OCI-LY7 (cell line): ENCODE results near the gene CKMT2. TPM values are rescaled to one million over a fixed set of nuclear protein-coding genes. Genes with fewer than 3 reads are reported as not detected.

Experiments used
- BruUV-seq: library from RNA; stranded (reverse); fragments of 400-500 nt; replicated peaks from 2 replicates; lab custom pipeline; 2021; lab: Mats Ljungman, UMichigan
- CTCF ChIA-PET: fragments of 300-600 bp; sonication (Branson Sonifier 250); formaldehyde crosslinking; loops from one replicate; lab custom pipeline; 2022; ENCODE audit warnings: antibody characterized with exemption; ENCODE audit not compliant: unreplicated experiment; lab: Charles Lee
- POLR2A ChIA-PET: fragments of 300-600 bp; sonication (Branson Sonifier 250); formaldehyde crosslinking; loops from one replicate; lab custom pipeline; 2022; ENCODE audit warnings: antibody characterized with exemption; lab: Charles Lee
- DNase-seq: peaks from one replicate; pipeline ENCODE4 v3.0.0-alpha.2; 2015; ENCODE audit warnings: low spot score
- H2AFZ ChIP-seq: fragments of 200-600 bp; sonication (generic), shearing (Covaris generic); 2 replicates; pipeline ENCODE4 v1.6.1; 2014; ENCODE audit warnings: mild to moderate bottlenecking, antibody characterized with exemption, low read length, moderate library complexity
- H3K27ac ChIP-seq: fragments of 200-600 bp; sonication (generic); 2 replicates; pipeline ENCODE4 v1.5.1; 2014; ENCODE audit warnings: mixed run types, low read depth, mild to moderate bottlenecking, moderate library complexity, low read length, inconsistent platforms; ENCODE audit not compliant: poor library complexity, severe bottlenecking
- H3K36me3 ChIP-seq: fragments of 200-600 bp; sonication (generic); 2 replicates; pipeline ENCODE4 v1.6.1; 2014; ENCODE audit warnings: mild to moderate bottlenecking, antibody characterized with exemption, low read length, moderate library complexity, mixed read lengths; ENCODE audit not compliant: insufficient read depth
- H3K4me1 ChIP-seq: fragments of 200-600 bp; sonication (generic); 2 replicates; pipeline ENCODE4 v1.5.1; 2014; ENCODE audit warnings: mild to moderate bottlenecking, low read length; ENCODE audit not compliant: insufficient read depth, poor library complexity, severe bottlenecking
- H3K4me2 ChIP-seq: fragments of 200-600 bp; sonication (generic); 2 replicates; pipeline ENCODE4 v1.6.1; 2014; ENCODE audit warnings: mild to moderate bottlenecking, low read length
- H3K4me3 ChIP-seq: fragments of 200-600 bp; sonication (generic); 2 replicates; pipeline ENCODE4 v1.5.1; 2014; ENCODE audit warnings: mild to moderate bottlenecking, low read depth, low read length; ENCODE audit not compliant: poor library complexity, severe bottlenecking
- H3K79me2 ChIP-seq: fragments of 200-600 bp; sonication (generic); 2 replicates; pipeline ENCODE4 v1.6.1; 2016; ENCODE audit warnings: low read depth, mild to moderate bottlenecking, low read length, moderate library complexity, mixed read lengths; ENCODE audit not compliant: insufficient read depth
- H3K9me2 ChIP-seq: fragments of 200-600 bp; sonication (generic); 2 replicates; pipeline ENCODE4 v1.6.1; 2016; ENCODE audit warnings: mild to moderate bottlenecking, low read length, mixed read lengths; ENCODE audit not compliant: insufficient read depth
- H3K9me3 ChIP-seq: fragments of 200-600 bp; sonication (generic); 2 replicates; pipeline ENCODE4 v1.6.1; 2014; ENCODE audit warnings: mild to moderate bottlenecking, mixed run types, low read length, mixed read lengths
- H4K20me1 ChIP-seq: fragments of 200-600 bp; sonication (generic); 2 replicates; pipeline ENCODE4 v1.6.1; 2014; ENCODE audit warnings: mild to moderate bottlenecking, antibody characterized with exemption, low read length, moderate library complexity, mixed read lengths; ENCODE audit not compliant: insufficient read depth
- CTCF ChIP-seq: fragments of 200-600 bp; sonication (generic); conservative IDR thresholded peaks from 2 replicates; pipeline ENCODE4 v1.5.1; 2014; ENCODE audit warnings: mild to moderate bottlenecking, antibody characterized with exemption, low read length, moderate library complexity, mixed read lengths
- EZH2phosphoT487 ChIP-seq: fragments of 200-600 bp; sonication (generic); IDR thresholded peaks from 2 replicates; pipeline ENCODE4 v1.6.1; 2018; ENCODE audit warnings: low read depth, borderline replicate concordance, mild to moderate bottlenecking, mixed run types, antibody characterized with exemption, low read length, moderate library complexity, mixed read lengths
- intact Hi-C: fragments of 100-400 bp; cut with micrococcal nuclease; formaldehyde crosslinking; loops from one replicate; pipeline ENCODE4 v1.10.0; 2022; ENCODE audit not compliant: unreplicated experiment
- total RNA-seq, 2 experiments: library from RNA; depleted of rRNA in 1 of 2; stranded (reverse); fragments of >200 nt in 1 of 2; shearing (Covaris generic) in 1 of 2; gene quantifications; 2 replicates each; pipeline ENCODE4 v1.2.3, GENCODE V29; 2014 to 2022

The CKMT2 gene
- total RNA-seq, 2 experiments from 2014 or later, result not detected

- no TSS peak for BruUV-seq
- H3K27ac ChIP-seq, result no peak overlapping the region
- intact Hi-C loops, result no loop called here
- TF ChIP-seq CTCF, result no peak
- no peak for TF ChIP-seq EZH2phosphoT487
- ChIA-PET POLR2A (interaction anchor here (1.0 kb wide), 1 partner anchor 27 kb away, joined by 3 read pairs; no protein-coding TSS in a partner anchor), CTCF (no interaction called here)
- H2AFZ ChIP-seq, result no peak overlapping the region
- H3K36me3 ChIP-seq, result no peaks in the 10 kb centered on the region
- no peak overlapping the region for H3K4me2 ChIP-seq
- DNase-seq, result no peak
- no peaks in the 10 kb centered on the region for H3K79me2 ChIP-seq
- H3K9me3 ChIP-seq, result no peaks in the 10 kb centered on the region
- no peaks in the 10 kb centered on the region for H4K20me1 ChIP-seq
- no peak overlapping the region for H3K4me3 ChIP-seq
- H3K9me2 ChIP-seq, result no peaks in the 10 kb centered on the region
- no peaks in the 10 kb centered on the region for H3K4me1 ChIP-seq
These were observed 30.5 kb upstream of the CKMT2 start for GRCh38 chr5:81202655-81203054.

- H3K4me1 ChIP-seq, result no peaks in the 10 kb centered on the region
- no peaks in the 10 kb centered on the region for H4K20me1 ChIP-seq
- ChIA-PET CTCF (no interaction called here), POLR2A (interaction anchor here (0.6 kb wide), 1 partner anchor 408 kb away, joined by 4 read pairs; no protein-coding TSS in a partner anchor)
- no peaks in the 10 kb centered on the region for H3K36me3 ChIP-seq
- no peaks in the 10 kb centered on the region for H3K79me2 ChIP-seq
- intact Hi-C loops, result no loop called here
- no peak overlapping the region for H2AFZ ChIP-seq
- H3K27ac ChIP-seq, result no peak overlapping the region
- TF ChIP-seq EZH2phosphoT487, result no peak
- no peak for TF ChIP-seq CTCF
- no peaks in the 10 kb centered on the region for H3K9me3 ChIP-seq
- no peaks in the 10 kb centered on the region for H3K9me2 ChIP-seq
- no TSS peak for BruUV-seq
- no peak overlapping the region for H3K4me3 ChIP-seq
- DNase-seq, result no peak
- no peak overlapping the region for H3K4me2 ChIP-seq
These were observed 29.4 kb upstream of the CKMT2 start for GRCh38 chr5:81203729-81204128.

- H3K4me3 ChIP-seq, result no peak overlapping the region
- no peak overlapping the region for H3K4me2 ChIP-seq
- DNase-seq, result no peak
- no peaks in the 10 kb centered on the region for H3K9me3 ChIP-seq
- ChIA-PET POLR2A (no interaction called here), CTCF (no interaction called here)
- no peaks in the 10 kb centered on the region for H3K9me2 ChIP-seq
- H2AFZ ChIP-seq, result no peak overlapping the region
- H3K79me2 ChIP-seq, result no peaks in the 10 kb centered on the region
- H3K4me1 ChIP-seq, result no peaks in the 10 kb centered on the region
- BruUV-seq, result no TSS peak
- H4K20me1 ChIP-seq, result no peaks in the 10 kb centered on the region
- no peak overlapping the region for H3K27ac ChIP-seq
- intact Hi-C loops, result no loop called here
- TF ChIP-seq EZH2phosphoT487, result no peak
- TF ChIP-seq CTCF, result no peak
- H3K36me3 ChIP-seq, result no peaks in the 10 kb centered on the region
These were observed 28.9 kb upstream of the CKMT2 start for GRCh38 chr5:81204205-81204604.
